Loucy (cell line): ENCODE results near the gene SLC35A5.
A peak's percentile ranks its signal among the peaks of the same experiment; 100 is the strongest.

Source experiments
- H2AFZ ChIP-seq: fragments of 200-600 bp; sonication (generic); 2 replicates; pipeline ENCODE4 v1.6.0; 2016; ENCODE audit warnings: antibody characterized with exemption, mild to moderate bottlenecking, low read length, moderate library complexity
- H3F3A ChIP-seq: fragments of 200-600 bp; 2 replicates; pipeline ENCODE4 v1.6.0; 2016; ENCODE audit warnings: antibody characterized with exemption, low read depth, mild to moderate bottlenecking
- H3K27me3 ChIP-seq: fragments of 200-600 bp; sonication (generic); 2 replicates; pipeline ENCODE4 v1.6.1; 2014; ENCODE audit warnings: low read length, mild to moderate bottlenecking; ENCODE audit not compliant: insufficient read depth, poor library complexity, severe bottlenecking
- H3K36me3 ChIP-seq: fragments of 200-600 bp; sonication (generic); 2 replicates; pipeline ENCODE4 v1.6.1; 2016; ENCODE audit warnings: low read length; ENCODE audit not compliant: insufficient read depth
- H3K4me1 ChIP-seq: fragments of 200-600 bp; sonication (generic); 2 replicates; pipeline ENCODE4 v1.5.1; 2014; ENCODE audit warnings: low read length, mild to moderate bottlenecking; ENCODE audit not compliant: insufficient read depth, poor library complexity, severe bottlenecking
- H3K4me2 ChIP-seq: fragments of 200-600 bp; sonication (generic); 2 replicates; pipeline ENCODE4 v1.6.0; 2014; ENCODE audit warnings: antibody characterized with exemption, low read length, low read depth, mild to moderate bottlenecking; ENCODE audit not compliant: poor library complexity, severe bottlenecking
- H3K4me3 ChIP-seq: fragments of 200-600 bp; sonication (generic); 2 replicates; pipeline ENCODE4 v1.5.1; 2014; ENCODE audit warnings: low read length, mild to moderate bottlenecking, mixed read lengths; ENCODE audit not compliant: poor library complexity, severe bottlenecking
- H3K79me2 ChIP-seq: fragments of 200-600 bp; sonication (generic); 2 replicates; pipeline ENCODE4 v1.6.1; 2014; ENCODE audit warnings: low read length; ENCODE audit not compliant: insufficient read depth
- H3K9ac ChIP-seq: fragments of 200-600 bp; sonication (generic); 2 replicates; pipeline ENCODE4 v1.6.0; 2014; ENCODE audit warnings: mild to moderate bottlenecking, low read depth, low read length, moderate library complexity; ENCODE audit not compliant: poor library complexity, severe bottlenecking
- H3K9me2 ChIP-seq: fragments of 200-600 bp; sonication (generic); replicated peaks from 2 replicates; pipeline ENCODE4 v1.6.1; 2016; ENCODE audit warnings: low read depth, low read length, mixed read lengths
- H3K9me3 ChIP-seq: fragments of 200-600 bp; sonication (generic); 2 replicates; pipeline ENCODE4 v1.6.1; 2014; ENCODE audit warnings: mild to moderate bottlenecking, antibody characterized with exemption, low read length, low read depth; ENCODE audit not compliant: insufficient read depth
- H4K20me1 ChIP-seq: fragments of 200-600 bp; sonication (generic); 2 replicates; pipeline ENCODE4 v1.6.0; 2014; ENCODE audit warnings: antibody characterized with exemption, low read length, mild to moderate bottlenecking; ENCODE audit not compliant: insufficient read depth, poor library complexity, severe bottlenecking
- EZH2phosphoT487 ChIP-seq: fragments of 200-600 bp; IDR thresholded peaks from 2 replicates; pipeline ENCODE4 v1.6.1; 2018; ENCODE audit warnings: antibody characterized with exemption, mild to moderate bottlenecking, moderate library complexity, borderline replicate concordance
- TF ChIP-seq, protein P1 (sequence below): fragments of 200-600 bp; sonication (generic); conservative IDR thresholded peaks from 2 replicates; pipeline ENCODE4 v1.5.1; 2014; ENCODE audit warnings: mild to moderate bottlenecking, antibody characterized with exemption, low read length

Gene SLC35A5

DNA sequence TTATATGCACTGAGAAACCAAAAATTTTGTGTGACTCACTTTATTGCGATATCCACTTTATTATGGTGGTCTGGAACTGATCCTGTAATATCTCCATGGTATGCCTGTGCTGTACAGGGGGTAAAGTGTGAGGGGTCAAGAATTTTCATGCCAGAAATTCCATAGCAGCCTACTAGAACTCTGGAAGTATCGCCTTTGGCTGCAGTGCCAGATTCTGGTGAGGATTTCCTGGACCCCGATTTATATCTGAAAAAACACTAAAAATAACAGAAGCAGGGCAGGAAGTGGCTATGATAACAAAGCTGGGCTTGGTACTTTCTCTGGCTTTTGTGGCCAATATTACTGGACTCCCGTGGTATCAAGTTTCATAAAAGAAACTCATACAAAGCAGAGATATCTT lies 42.7 kb downstream of the SLC35A5 start:
- Histone ChIP-seq H3K9ac (no peak overlapping the region), H3K4me2 (peak overlapping the region; percentile 33)

DNA sequence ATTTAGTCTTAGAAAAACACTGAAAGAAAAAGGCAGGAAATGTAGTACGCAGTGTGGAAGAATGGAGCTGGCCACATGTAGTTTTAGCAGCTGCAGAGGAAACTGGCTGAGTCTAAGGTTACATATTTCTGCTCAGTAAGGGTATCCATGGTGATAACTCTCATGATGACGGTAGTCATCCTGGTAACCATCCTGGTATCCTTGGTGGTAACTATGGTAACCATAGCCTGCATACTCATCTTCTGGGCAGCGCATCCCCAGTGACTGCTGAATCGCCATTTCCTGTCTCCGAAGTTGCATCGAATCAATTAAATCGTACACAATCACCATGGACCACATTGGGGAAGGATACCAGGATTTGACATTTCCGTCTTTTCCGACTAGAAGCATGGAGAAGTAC lies 43.4 kb downstream of the SLC35A5 start:
- no peaks in the 10 kb centered on the region for H3K36me3 ChIP-seq
- H3K79me2 ChIP-seq = no peaks in the 10 kb centered on the region
- no peaks in the 10 kb centered on the region for H3K9me3 ChIP-seq
- H3K9me2 ChIP-seq = no peaks in the 10 kb centered on the region
- H3K4me1 ChIP-seq = peaks cover 23% of the 10 kb centered on the region
- H3K9ac ChIP-seq = no peak overlapping the region
- no peaks in the 10 kb centered on the region for H3K27me3 ChIP-seq
- H2AFZ ChIP-seq = no peak overlapping the region
- no peaks in the 10 kb centered on the region for H4K20me1 ChIP-seq
- H3F3A ChIP-seq = no peaks in the 10 kb centered on the region
- peak overlapping the region; percentile 13 for H3K4me3 ChIP-seq
- no peak for TF ChIP-seq EZH2phosphoT487
- TF ChIP-seq, protein P1, sequence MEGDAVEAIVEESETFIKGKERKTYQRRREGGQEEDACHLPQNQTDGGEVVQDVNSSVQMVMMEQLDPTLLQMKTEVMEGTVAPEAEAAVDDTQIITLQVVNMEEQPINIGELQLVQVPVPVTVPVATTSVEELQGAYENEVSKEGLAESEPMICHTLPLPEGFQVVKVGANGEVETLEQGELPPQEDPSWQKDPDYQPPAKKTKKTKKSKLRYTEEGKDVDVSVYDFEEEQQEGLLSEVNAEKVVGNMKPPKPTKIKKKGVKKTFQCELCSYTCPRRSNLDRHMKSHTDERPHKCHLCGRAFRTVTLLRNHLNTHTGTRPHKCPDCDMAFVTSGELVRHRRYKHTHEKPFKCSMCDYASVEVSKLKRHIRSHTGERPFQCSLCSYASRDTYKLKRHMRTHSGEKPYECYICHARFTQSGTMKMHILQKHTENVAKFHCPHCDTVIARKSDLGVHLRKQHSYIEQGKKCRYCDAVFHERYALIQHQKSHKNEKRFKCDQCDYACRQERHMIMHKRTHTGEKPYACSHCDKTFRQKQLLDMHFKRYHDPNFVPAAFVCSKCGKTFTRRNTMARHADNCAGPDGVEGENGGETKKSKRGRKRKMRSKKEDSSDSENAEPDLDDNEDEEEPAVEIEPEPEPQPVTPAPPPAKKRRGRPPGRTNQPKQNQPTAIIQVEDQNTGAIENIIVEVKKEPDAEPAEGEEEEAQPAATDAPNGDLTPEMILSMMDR = no peak
- peak overlapping the region; percentile 33 for H3K4me2 ChIP-seq

More for the DNA sequence above, 42.7 kb downstream of the SLC35A5 start:
- Histone ChIP-seq H3K4me1 (peaks cover 19% of the 10 kb centered on the region), H3K9me2 (no peaks in the 10 kb centered on the region), H3K4me3 (peak overlapping the region; percentile 13), H3K36me3 (no peaks in the 10 kb centered on the region), H3F3A (no peaks in the 10 kb centered on the region), H3K79me2 (no peaks in the 10 kb centered on the region), H2AFZ (no peak overlapping the region), H3K27me3 (no peaks in the 10 kb centered on the region), H3K9me3 (no peaks in the 10 kb centered on the region), H4K20me1 (no peaks in the 10 kb centered on the region)
- TF ChIP-seq EZH2phosphoT487 = no peak
- TF ChIP-seq, protein P1 = no peak

DNA sequence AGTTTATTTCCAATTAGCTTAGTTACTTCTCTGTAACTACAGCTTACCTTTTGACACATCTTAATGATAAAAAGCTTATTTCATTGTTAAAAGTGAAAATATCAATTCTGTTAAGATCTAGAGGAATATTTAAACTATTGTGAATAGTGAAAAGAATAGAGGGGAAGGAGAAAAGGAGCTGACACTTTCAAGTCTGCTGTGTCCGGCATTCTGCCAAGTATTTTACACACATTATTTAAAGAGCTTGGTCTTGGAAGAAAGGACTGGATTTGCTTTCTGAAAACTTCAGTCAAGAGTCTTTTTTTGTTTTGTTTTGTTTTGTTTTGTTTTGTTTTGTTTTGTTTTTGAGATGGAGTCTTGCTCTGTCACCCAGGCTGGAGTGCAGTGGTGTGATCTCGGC lies 44.3 kb downstream of the SLC35A5 start:
- no peak overlapping the region for H3K4me3 ChIP-seq
- H3K79me2 ChIP-seq = no peaks in the 10 kb centered on the region
- no peaks in the 10 kb centered on the region for H4K20me1 ChIP-seq

More for the DNA sequence above, 44.3 kb downstream of the SLC35A5 start:
- TF ChIP-seq, protein P1 = no peak
- no peak for TF ChIP-seq EZH2phosphoT487
- Histone ChIP-seq H3K9me2 (no peaks in the 10 kb centered on the region), H3K4me1 (peaks cover 23% of the 10 kb centered on the region), H3K9me3 (no peaks in the 10 kb centered on the region), H3K36me3 (no peaks in the 10 kb centered on the region), H3K9ac (no peak overlapping the region), H3K4me2 (no peak overlapping the region), H2AFZ (no peak overlapping the region), H3K27me3 (no peaks in the 10 kb centered on the region), H3F3A (no peaks in the 10 kb centered on the region)
